H1 (cell line): ENCODE data around the gene CORO2B. TPM values are rescaled to one million over a fixed set of nuclear protein-coding genes. Genes with fewer than 3 reads are reported as not detected.

Experiments used
- CTCF ChIA-PET: fragments of 300-600 bp; sonication (Branson Sonifier 250); formaldehyde crosslinking; loops from one replicate; lab custom pipeline; 2021; ENCODE audit not compliant: partially characterized antibody; lab: Charles Lee
- POLR2A ChIA-PET: fragments of 300-600 bp; sonication (Branson Sonifier 250); formaldehyde crosslinking; loops from one replicate; lab custom pipeline; 2021; ENCODE audit warnings: inconsistent platforms; ENCODE audit not compliant: partially characterized antibody; lab: Charles Lee
- DNase-seq, 2 experiments: peaks; one replicate each; pipeline versions ENCODE4 v3.0.0 to v3.0.0-alpha.2; 2010 to 2022; ENCODE audit warnings: low spot score in 2 of 2, low read depth in 1 of 2, mixed read lengths in 1 of 2
- FAIRE-seq: peaks from 2 replicates; lab custom pipeline; 2011; peaks lifted over from hg19 to GRCh38; lab: Jason Lieb, UNC
- H2AFZ ChIP-seq: 2 replicates; pipeline ENCODE4 v1.8.1; 2012; ENCODE audit warnings: low read length, inconsistent platforms
- H2AK5ac ChIP-seq: 2 replicates; pipeline ENCODE4 v1.6.1; 2013; ENCODE audit warnings: low read depth, low read length
- H2BK120ac ChIP-seq: replicated peaks from 2 replicates; pipeline ENCODE3; 2013; ENCODE audit warnings: low read depth, low read length, inconsistent platforms
- H2BK12ac ChIP-seq: 2 replicates; pipeline ENCODE4 v1.6.1; 2013; ENCODE audit warnings: low read depth, low read length
- H2BK15ac ChIP-seq: 2 replicates; pipeline ENCODE4 v1.6.1; 2013; ENCODE audit warnings: low read length
- H2BK20ac ChIP-seq: 2 replicates; pipeline ENCODE4 v1.6.1; 2013; ENCODE audit warnings: low read length
- H2BK5ac ChIP-seq: 2 replicates; pipeline ENCODE4 v1.6.1; 2013; ENCODE audit warnings: low read depth, low read length
- H3K14ac ChIP-seq: 2 replicates; pipeline ENCODE4 v1.6.1; 2013; ENCODE audit warnings: inconsistent platforms; ENCODE audit not compliant: insufficient read length
- H3K18ac ChIP-seq: 2 replicates; pipeline ENCODE4 v1.6.1; 2013; ENCODE audit warnings: low read length; ENCODE audit errors: extremely low read depth
- H3K23ac ChIP-seq: 2 replicates; pipeline ENCODE4 v1.6.1; 2013; ENCODE audit warnings: inconsistent platforms; ENCODE audit not compliant: insufficient read length
- H3K23me2 ChIP-seq: 2 replicates; pipeline ENCODE4 v1.6.1; 2013; ENCODE audit warnings: low read depth, low read length
- H3K27ac ChIP-seq: 2 replicates; pipeline ENCODE4 v1.6.1; 2011; ENCODE audit warnings: low read depth, low read length, inconsistent platforms
- H3K27me3 ChIP-seq, 4 experiments: replicated peaks in 1 of 4; 1 replicate in 1 of 4; 2 replicates in 3 of 4; pipeline versions ENCODE4 v1.6.1 to v1.8.1; 2011 to 2013; ENCODE audit warnings: low read length in 3 of 4, mild to moderate bottlenecking in 3 of 4, inconsistent platforms in 2 of 4, mixed read lengths in 2 of 4, moderate library complexity in 1 of 4; ENCODE audit not compliant: control insufficient read depth in 3 of 4, insufficient read depth in 3 of 4; ENCODE audit errors: extremely low read depth in 1 of 4
- H3K36me3 ChIP-seq, 4 experiments: 2 replicates each; pipeline versions ENCODE4 v1.6.1 to v1.8.1; 2011 to 2013; ENCODE audit warnings: mild to moderate bottlenecking in 4 of 4, low read length in 3 of 4, moderate library complexity in 2 of 4, control low read depth in 1 of 4, inconsistent platforms in 1 of 4; ENCODE audit not compliant: insufficient read depth in 4 of 4, control insufficient read depth in 2 of 4
- H3K4ac ChIP-seq: replicated peaks from 2 replicates; pipeline ENCODE3; 2013; ENCODE audit warnings: low read length, low read depth, mixed read lengths, inconsistent platforms; ENCODE audit not compliant: insufficient read length
- H3K4me1 ChIP-seq, 4 experiments: replicated peaks in 1 of 4; 1 replicate in 1 of 4; 2 replicates in 3 of 4; pipeline versions ENCODE4 v1.6.1 to v1.8.1; 2011 to 2013; ENCODE audit warnings: low read length in 3 of 4, inconsistent platforms in 2 of 4, mixed read lengths in 1 of 4; ENCODE audit not compliant: insufficient read depth in 4 of 4, control insufficient read depth in 3 of 4
- H3K4me2 ChIP-seq, 2 experiments: 2 replicates each; pipeline versions ENCODE4 v1.6.1 to v1.8.1; 2011 to 2013; ENCODE audit warnings: low read depth in 2 of 2, low read length in 2 of 2, control low read depth in 1 of 2, inconsistent platforms in 1 of 2, mild to moderate bottlenecking in 1 of 2; ENCODE audit not compliant: insufficient read depth in 1 of 2
- H3K4me3 ChIP-seq, 4 experiments: fragments of 200-600, 300-600 bp in 1 of 4; sonication (generic), shearing (Covaris generic), sonication (Bioruptor Twin) in 1 of 4; 2 replicates each; pipeline versions ENCODE4 v1.5.1 to v1.8.1; 2011 to 2016; ENCODE audit warnings: low read length in 4 of 4, low read depth in 3 of 4, control low read depth in 2 of 4, inconsistent platforms in 2 of 4, mild to moderate bottlenecking in 2 of 4, mixed read lengths in 1 of 4, moderate library complexity in 1 of 4; ENCODE audit not compliant: insufficient read depth in 2 of 4; ENCODE audit errors: extremely low read depth in 1 of 4
- H3K56ac ChIP-seq: replicated peaks from 2 replicates; pipeline ENCODE3; 2013; ENCODE audit warnings: low read depth, mild to moderate bottlenecking, mixed read lengths, low read length, inconsistent platforms; ENCODE audit not compliant: insufficient read length
- H3K79me1 ChIP-seq: 2 replicates; pipeline ENCODE4 v1.6.1; 2013; ENCODE audit warnings: low read depth, low read length, control low read depth
- H3K79me2 ChIP-seq, 2 experiments: 2 replicates each; pipeline versions ENCODE4 v1.6.1 to v1.8.1; 2012 to 2013; ENCODE audit warnings: low read length in 2 of 2, mild to moderate bottlenecking in 2 of 2, inconsistent platforms in 1 of 2; ENCODE audit not compliant: insufficient read depth in 2 of 2, control insufficient read depth in 1 of 2
- H3K9ac ChIP-seq, 4 experiments: replicated peaks in 1 of 4; 1 replicate in 1 of 4; 2 replicates in 3 of 4; pipeline versions ENCODE4 v1.6.1 to v1.8.1; 2011 to 2013; ENCODE audit warnings: low read depth in 3 of 4, low read length in 3 of 4, control low read depth in 2 of 4, mild to moderate bottlenecking in 2 of 4, moderate library complexity in 2 of 4, inconsistent platforms in 1 of 4; ENCODE audit errors: extremely low read depth in 1 of 4
- H3K9me3 ChIP-seq, 2 experiments: 2 replicates each; pipeline versions ENCODE4 v1.6.1 to v1.8.1; 2012 to 2013; ENCODE audit warnings: mild to moderate bottlenecking in 2 of 2, moderate library complexity in 2 of 2, control low read depth in 1 of 2, inconsistent platforms in 1 of 2, low read depth in 1 of 2, low read length in 1 of 2, mixed read lengths in 1 of 2; ENCODE audit not compliant: insufficient read depth in 2 of 2
- H4K20me1 ChIP-seq, 2 experiments: replicated peaks in 1 of 2; 2 replicates each; pipeline versions ENCODE3 to v1.8.1; 2011 to 2013; ENCODE audit warnings: inconsistent platforms in 2 of 2, low read length in 2 of 2, mild to moderate bottlenecking in 1 of 2; ENCODE audit not compliant: insufficient read depth in 2 of 2, control insufficient read depth in 1 of 2
- H4K5ac ChIP-seq: 2 replicates; pipeline ENCODE4 v1.6.1; 2013; ENCODE audit warnings: low read length, low read depth, mixed read lengths, inconsistent platforms; ENCODE audit not compliant: insufficient read length
- H4K8ac ChIP-seq: 2 replicates; pipeline ENCODE4 v1.8.0; 2013; ENCODE audit warnings: mild to moderate bottlenecking, moderate library complexity, low read length, inconsistent platforms; ENCODE audit not compliant: insufficient read depth; ENCODE audit errors: extremely low read depth
- H4K91ac ChIP-seq: replicated peaks from 2 replicates; pipeline ENCODE3; 2013; ENCODE audit warnings: low read length, mixed read lengths, inconsistent platforms; ENCODE audit not compliant: insufficient read length
- ATF3 ChIP-seq: IDR thresholded peaks from 2 replicates; pipeline ENCODE4 v1.6.1; 2011; ENCODE audit warnings: low read depth, mild to moderate bottlenecking, low read length; ENCODE audit not compliant: insufficient read depth
- WGBS, 2 experiments: shearing (Covaris generic) in 1 of 2; methylation state at CpG; one replicate each; pipeline versions ENCODE4 v1.1.6 to v1.1.7; 2013 to 2015; ENCODE audit warnings: low lambda C conversion rate in 2 of 2, mixed read lengths in 2 of 2, inconsistent platforms in 1 of 2, low coverage in 1 of 2, missing lambda C conversion rate in 1 of 2; ENCODE audit not compliant: insufficient replicate concordance in 2 of 2, insufficient coverage in 1 of 2, insufficient read length in 1 of 2; ENCODE audit errors: extremely low coverage in 1 of 2, missing lambda C conversion rate in 1 of 2; 5-methylcytosine and 5-hydroxymethylcytosine counted together
- polyA plus RNA-seq, 7 experiments: library from polyadenylated mRNA; depleted of rRNA in 3 of 7; stranded (reverse) in 5 of 7; unstranded in 2 of 7; fragments of >200 nt in 5 of 7; fragments of 200-250 nt in 2 of 7; gene quantifications; 1 replicate in 5 of 7; 2 replicates in 1 of 7; 4 replicates in 1 of 7; pipeline versions ENCODE4 v1.2.1 to v1.2.3, GENCODE V29; 2011 to 2013; ENCODE audit warnings: missing spikeins in 2 of 7, mixed read lengths in 2 of 7
- total RNA-seq: library from RNA; stranded (reverse); fragmentation: NEBNext Ultra II Directional; extraction: Animal tissue kit (Norgen Biotek cat#: 25700); gene quantifications from 2 replicates; pipeline ENCODE4 v1.2.1, GENCODE V29; 2021

CORO2B gene
- total and polyA plus RNA-seq, 2 of the 8 experiments (the other 6 are each of a cell fraction or from before 2014, with no cell fraction given), result 3.4 to 6.7 TPM

- ChIA-PET POLR2A (interaction anchor here (1.1 kb wide), 1 partner anchor 70 kb away, joined by 3 read pairs; no protein-coding TSS in a partner anchor), CTCF (interaction anchor here (0.7 to 24.3 kb wide), 5 partner anchors 10 to 76 kb away, joined by 3 to 569 read pairs (median 4); no protein-coding TSS in a partner anchor)
- Histone ChIP-seq H2BK5ac (no peak overlapping the region), H3K23ac (no peak overlapping the region), H3K36me3 (no peaks in the 10 kb centered on the region), H2BK120ac (no peak overlapping the region), H3K23me2 (no peaks in the 10 kb centered on the region), H3K18ac (no peak overlapping the region), H2BK12ac (no peak overlapping the region), H3K9ac (no peak overlapping the region), H3K27me3 (no peaks in the 10 kb centered on the region), H4K20me1 (no peaks in the 10 kb centered on the region), H3K9me3 (no peaks in the 10 kb centered on the region), H4K8ac (no peak overlapping the region), H3K4me1 (peaks cover 0 to 12% (median 5%) of the 10 kb centered on the region in 4 experiments; a peak in 5 of 7 replicates), H2AK5ac (no peak overlapping the region), H4K5ac (no peak overlapping the region), H2BK15ac (no peak overlapping the region), H3K4me2 (no peak overlapping the region), H3K79me1 (no peaks in the 10 kb centered on the region), H2AFZ (no peak overlapping the region), H3K4me3 (no peak overlapping the region), H3K79me2 (no peaks in the 10 kb centered on the region), H3K56ac (no peak overlapping the region), H3K14ac (no peak overlapping the region), H4K91ac (no peak overlapping the region), H3K27ac (no peak overlapping the region), H3K4ac (no peak overlapping the region), H2BK20ac (no peak overlapping the region)
- 92% methylated on average over 5 of the region's 5 CpGs; no CpG with 5 or more reads in 1 of the 2 experiments for WGBS, 2 experiments
- DNase-seq, result no peak
- no peak for FAIRE-seq
- TF ChIP-seq ATF3, result no peak
Measured at GRCh38 chr15:68643216-68643830, 64.5 kb downstream of the CORO2B start.
